GM21529 (cell line): ENCODE data around the gene C14orf132.
"Not testable (repeated sequence)": the region's sequence is repeated elsewhere in the genome, so short reads cannot be mapped to it uniquely, and the experiment has no call there.

ENCODE experiments used
- ATAC-seq: cut with Tn5 transposase; IDR thresholded peaks from one replicate; pipeline ENCODE4 v1.9.1; 2021; ENCODE audit not compliant: unreplicated experiment

Gene C14orf132

DNA sequence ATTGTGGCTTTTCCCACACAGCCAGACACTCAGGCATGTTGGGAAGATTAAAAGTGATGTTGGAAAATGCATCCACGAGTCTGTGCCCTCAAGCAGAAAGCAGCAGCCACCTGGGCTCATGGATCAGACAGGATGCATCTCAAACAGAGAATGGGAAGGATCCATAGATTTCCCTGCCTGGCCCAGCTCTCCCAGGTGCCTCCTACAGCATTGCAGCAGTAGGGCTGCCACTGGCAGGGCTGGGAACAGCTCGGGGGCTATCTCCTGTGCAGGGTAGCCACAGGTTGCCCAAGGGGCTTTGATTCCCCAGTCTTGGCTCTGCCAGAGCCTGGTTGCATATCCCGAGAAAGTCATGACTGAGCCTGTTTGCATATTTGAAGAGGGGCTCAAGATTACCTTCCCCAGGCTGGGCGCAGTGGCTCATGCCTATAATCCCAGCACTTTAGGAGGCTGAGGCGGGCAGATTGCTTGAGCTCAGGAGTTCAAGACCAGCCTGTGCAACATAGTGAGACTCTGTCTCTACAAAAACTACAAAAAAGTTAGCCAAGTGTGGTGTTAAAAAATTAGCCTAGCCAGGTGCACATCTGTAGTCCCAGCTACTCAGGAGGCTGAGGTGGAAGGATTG, 19.5 kb downstream of the C14orf132 start:
- no peak for ATAC-seq

DNA sequence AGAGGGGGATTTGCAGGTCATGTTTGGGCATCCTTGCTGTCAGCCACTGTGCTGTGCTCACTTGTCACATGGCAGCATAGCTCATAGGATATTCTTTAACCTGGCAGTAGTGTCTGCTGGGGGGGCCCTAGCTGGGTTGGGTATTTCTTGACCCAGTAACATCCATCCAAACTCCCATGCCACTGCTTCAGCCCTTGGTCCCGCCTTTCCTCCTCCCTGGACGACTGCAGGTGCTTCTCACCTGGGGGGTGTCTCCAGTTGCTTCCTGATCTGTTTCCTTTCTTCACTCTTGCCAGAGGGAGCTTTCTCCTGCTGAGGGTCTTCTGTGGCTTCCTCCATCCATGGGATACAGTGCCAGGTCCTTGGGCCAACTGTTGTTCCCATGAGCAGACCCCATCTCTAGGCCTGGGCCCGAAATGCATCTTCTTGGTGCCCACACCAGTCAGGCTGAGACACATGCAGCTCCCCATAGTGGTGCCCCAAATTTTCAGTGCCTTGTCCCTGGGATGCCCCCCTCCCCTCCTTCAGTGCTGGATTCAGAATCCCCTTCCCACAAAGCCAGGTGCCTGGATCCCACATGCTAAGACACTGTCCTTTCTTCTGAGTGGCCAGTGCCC, 20.5 kb downstream of the C14orf132 start:
- ATAC-seq: no peak

DNA sequence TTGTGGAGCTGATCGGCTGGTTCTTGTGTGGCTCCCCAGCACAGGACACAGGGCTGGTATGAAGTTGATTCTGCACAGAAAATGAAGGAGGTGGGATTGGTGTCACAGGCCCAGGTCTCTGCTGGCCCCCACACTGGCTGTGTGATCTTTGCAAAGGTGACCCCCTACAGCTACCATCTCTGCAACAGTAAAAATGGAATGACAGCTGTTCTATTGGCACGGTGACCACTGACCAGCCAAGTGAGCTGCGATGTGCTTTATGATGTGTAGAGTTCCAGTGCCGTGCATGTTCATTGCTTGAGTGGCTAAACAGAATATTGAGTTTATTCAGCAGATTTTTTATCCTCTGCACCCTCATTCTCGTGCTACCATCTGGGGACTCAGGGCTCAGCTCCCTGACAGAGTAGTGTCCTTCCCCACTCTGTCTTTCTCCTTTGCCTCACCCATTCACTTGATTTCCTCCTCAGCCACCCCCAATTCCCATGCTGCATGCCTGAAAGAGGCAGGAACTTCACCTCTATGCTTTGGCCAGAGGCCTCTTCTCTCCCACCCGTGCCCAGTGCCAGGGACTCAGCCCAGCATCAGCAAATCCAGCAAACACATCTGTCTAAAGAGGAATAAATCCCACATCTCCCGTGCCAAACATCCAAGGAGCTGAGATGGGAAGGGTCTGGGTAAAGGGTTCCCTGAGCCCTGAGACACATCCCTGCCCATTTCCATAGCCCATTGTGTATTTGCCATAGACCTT, 21.2 kb downstream of the C14orf132 start:
- ATAC-seq: no peak

DNA sequence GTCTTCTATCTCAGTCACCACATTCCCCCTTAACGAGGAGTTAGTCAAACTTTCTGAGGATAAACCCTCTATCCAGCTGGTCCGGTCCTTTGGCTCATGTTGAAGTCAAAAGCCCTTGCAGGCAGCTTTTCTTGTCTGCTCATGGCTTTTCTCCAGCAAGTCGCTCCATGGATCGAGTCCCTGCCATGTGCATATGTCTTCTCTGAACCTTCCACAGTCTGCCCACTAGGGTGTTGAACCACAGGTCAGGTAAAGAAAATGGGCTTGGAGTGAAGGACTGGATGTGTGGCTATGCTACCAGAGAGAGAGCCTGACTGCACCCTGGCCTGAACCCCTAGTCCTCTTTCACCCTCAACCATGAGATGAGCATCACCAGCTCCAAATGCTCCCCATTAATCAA, 22.8 kb downstream of the C14orf132 start:
- no peak for ATAC-seq

DNA sequence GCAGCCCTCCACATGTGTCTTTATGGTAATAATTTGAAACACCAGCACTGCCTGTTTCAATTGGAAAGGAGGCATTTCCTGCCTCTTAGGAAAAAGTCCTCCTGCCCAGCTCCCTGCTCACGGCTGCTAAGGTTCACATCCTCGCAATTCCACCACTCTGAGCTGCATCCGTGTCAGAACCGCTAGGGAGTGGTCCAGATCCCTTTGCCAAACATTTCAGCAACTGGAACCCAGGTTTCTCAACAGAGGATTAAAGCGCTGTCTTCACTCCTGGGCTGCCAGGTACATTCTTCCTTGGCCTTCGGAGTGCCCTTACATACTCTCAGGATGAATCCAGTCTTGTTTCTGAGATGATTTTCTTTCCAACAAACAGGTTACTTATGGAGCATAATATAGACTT, 23.3 kb downstream of the C14orf132 start:
- ATAC-seq: no peak

DNA sequence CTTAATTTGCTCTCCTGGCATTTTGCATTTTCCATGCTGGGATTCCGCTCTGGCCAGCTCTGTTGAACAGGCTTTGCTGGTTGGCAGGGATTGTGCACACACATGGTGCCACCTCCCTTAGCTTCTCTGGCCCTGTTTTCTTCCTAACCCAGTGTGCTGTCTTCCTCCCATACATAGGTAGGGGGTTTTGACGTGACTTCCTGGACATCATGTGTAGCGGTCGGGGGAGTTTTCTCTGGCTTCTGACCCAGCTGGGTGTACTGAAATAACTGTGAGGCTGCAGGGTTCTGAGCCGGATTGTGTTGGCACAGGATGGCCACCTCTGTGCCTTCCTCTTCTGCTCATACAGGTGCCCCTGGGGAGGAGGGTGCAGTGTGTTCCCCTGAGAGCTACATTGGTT, 25.7 kb downstream of the C14orf132 start:
- no peak for ATAC-seq

DNA sequence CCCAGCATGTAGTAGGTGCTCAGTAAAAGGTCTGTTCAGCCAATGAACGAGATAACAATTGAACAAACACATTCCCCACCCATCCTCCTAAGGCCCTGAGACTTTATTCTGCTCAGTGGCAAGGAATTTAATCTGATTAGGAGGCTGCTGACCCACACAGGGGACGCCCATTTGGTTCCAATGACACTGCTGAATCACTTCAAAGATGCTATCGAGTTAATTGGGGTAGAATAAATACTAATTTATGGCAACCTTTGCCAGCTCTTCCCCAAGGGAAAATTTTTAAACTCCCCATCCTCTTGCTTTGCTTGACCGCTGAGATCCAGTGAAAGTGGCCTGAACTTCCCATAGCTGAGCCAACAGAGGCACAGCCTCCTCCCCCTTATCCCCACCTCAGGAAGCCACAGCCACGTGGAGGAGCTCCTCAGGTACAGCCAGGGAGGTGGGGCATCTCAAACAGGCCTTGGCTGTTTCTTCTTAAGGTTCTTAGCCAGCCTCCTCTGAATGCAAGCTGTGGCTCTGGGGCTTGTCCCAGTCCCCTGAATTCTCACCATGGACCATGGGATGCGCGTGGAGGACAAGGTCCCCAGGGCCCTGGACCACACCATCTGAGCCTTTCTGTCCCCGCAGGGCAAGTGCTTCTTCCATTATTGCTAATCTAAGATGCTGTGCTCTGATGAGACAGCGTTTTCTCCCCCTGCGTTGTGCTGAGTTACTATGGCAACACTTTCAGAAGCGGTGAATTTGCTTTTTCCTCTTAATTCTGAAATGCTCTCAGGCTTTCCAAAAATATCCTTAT, 26.7 kb downstream of the C14orf132 start:
- no peak for ATAC-seq

DNA sequence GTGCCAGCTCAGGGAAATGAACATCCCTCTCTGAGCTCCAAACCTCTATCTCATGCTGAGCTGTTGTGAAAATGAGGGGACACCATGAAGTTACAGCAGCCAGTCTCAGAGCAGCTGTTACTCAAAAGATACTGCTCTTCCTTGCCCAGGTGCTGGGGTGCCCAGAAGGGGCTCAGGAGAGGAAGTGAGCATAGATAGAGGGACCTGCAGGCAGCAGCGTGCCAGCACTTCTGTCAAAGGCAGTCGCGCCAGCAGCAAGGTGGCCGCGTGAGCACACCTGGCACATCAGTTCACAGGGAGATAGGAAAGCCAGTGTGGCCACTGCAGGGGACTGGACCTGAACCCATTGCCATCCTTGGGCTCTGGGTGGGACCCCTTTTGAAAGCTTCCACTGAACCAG, 27.8 kb downstream of the C14orf132 start:
- ATAC-seq: no peak

DNA sequence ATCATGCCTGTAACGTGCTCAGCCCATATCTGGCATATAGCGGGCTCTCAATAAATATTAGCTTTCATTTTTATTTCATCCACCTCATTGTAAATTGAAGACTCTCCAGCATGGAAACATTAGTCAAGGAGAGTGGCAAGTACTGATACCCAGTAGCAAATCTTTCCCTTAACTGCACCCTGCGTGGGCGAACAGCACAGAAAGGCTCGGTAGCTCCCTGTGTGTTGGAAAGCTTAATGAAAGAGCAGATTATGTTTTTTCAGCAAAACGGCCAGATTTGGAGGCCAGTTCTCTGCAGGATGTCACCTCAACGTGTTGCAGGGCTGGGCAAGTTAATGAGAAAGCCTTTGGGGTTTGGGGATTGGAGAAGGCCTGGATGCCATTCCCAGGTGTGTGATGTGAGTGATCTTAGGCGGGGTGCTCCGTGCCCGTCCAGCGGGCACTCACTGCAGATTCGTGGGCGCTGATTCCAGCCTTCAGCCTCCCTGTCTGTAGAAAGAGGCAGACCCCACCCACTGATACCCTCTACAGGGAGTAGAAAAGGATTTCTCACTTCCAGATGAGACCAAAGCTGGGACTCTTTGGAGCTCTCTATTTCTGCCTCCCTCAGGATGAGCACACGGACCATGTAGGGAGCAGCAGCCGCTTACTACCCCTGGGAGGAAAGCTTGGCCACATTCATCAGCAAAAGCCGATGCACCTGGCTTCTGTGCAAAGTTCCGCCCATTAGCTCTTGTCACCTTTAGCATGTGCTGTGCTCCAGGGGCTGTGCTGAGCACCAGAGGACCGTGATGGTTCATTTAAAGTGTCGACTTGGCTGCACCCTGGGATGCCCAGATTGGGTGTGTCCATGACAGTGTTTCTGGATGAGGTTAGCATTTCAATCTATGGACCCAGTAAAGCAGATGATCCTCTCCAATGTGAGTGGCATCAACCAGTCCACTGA, 29.1 kb downstream of the C14orf132 start:
- no peak for ATAC-seq

DNA sequence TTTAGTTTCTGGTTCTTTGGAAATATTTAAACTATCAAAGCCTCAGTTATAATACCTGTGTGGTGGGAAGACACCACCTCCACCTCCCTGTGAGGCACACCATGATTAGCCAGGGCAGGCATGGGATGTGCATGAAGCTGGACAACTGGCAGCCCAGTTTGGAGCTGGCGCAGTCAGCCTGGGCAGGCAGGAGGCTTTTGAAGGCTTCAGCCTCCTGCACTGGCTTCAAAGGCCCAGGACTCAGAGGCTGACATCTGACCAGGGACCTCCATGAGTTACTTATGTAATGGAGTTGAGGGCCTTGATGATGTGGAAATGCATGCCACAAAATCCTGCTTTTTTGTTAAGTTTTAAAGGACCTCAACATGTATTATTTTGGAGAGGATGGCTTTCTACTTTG, 30.3 kb downstream of the C14orf132 start:
- ATAC-seq: no peak

DNA sequence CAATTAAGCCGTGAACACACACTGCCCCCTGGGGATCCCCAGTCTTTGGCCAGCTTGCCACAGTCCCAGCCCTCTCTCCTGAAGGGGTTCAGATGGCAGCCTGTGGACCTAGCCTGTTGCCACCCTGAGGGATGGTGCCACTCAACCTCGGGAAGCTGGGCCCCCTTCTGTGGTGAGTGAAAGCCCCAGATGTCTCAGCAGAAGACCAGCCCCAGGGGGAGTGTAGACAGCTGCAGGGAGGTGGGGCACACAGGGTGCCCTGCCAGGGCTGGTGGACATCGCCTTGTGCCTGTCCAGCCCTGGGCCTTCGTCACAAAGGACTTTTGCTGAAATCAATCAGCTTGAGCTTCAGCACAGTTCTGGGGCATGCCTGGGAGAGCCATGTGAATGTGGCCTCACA, 32.4 kb downstream of the C14orf132 start:
- ATAC-seq: no peak

DNA sequence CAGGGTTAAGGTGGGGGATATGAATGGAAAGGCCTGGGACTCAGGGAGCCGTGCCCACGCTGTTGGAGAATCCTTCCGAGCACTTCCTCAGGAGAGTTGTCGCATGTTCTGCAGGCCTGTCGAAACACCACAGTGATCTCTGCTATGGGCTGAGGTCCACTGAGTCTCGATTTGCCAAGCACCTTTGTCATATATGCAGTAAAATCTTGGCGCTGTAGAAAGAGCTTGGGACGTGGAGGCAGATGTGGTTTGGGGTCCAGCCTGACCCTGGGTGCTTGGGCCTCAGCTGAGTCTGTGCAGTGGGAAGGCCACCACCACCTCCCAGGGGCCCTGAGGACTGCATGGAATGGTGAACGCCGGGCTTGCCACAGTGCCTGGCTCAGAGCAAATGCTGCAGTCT, 32.9 kb downstream of the C14orf132 start:
- ATAC-seq: no peak

DNA sequence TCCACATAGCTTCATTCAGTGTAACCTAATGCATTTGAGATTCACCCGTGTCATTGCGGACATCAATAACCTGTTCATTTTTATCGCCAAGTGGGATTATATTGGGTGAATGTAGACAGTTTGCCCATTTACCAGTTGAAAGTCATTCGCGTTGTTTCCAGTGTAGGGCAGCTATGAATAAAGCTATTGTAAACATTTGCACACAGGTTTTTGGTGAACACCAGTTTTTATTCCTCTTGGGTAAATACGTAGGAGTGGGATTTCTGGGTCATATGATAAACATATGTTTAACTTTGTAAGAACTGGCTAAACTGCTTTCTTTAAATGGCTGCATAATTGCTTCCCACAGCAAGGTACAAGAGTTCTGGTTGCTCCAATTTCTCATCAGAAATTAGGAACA, 33.6 kb downstream of the C14orf132 start:
- no peak for ATAC-seq

DNA sequence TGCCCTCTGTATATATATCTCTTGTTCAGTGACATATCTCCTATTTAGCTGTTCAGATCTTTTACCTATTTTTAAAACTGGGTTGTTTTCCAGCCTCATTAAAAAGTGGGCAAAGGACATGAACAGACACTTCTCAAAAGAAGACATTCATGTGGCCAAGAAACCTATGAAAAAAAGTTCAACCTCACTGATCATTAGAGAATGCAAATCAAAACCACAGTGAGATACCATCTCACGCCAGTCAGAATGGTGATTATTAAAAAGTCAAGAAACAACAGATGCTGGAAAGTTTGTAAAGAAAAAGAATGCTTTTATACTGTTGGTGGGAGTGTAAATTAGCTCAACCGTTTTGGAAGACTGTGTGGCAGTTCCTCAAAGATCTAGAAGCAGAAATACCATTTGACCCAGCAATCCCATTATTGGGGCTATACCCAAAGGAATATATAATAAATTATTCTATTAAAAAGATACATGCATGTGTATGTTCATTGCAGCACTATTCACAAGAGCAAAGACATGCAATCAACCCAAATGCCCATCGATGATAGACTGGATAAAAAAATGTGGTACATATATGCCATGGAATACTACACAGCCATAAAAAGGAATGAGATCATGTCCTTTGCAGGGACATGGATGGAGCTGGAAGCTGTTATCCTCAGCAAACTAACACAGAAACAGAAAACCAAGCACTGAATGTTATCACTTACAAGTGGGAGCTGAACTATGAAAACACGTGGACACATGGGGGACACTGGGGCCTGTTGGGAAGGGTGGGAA, 34.3 kb downstream of the C14orf132 start:
- ATAC-seq: not testable (repeated sequence)

DNA sequence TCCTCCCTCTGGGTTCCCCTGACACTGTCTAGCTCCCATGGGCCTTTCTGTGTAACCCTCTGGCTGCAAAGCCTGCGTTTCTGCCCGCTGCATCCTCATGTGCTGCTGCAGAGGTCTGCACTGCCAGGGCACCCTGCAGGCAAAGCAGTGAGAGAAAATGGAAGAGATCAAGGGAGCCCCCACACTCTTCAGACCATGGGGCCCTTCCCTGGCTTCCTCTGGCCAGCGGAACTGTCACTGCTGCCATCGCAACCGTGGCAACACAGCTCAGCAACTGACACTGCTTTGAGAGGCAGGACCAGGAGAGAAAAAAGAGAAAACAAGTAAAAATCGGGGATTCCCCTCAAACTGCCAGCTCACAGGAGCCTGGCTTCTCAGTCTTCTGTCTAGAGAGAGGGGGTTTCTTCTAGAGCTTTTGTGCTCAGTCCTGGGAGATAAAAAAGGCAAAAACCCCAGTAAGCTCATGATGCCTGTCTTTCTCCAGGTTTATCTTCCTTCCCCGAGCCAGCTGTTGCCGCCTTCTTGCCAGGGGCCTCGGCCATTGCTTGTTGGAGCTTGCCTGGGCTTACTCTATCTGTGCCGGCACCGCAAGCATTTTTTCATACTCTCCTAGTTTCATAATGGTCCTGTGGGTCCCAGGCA, 38.9 kb downstream of the C14orf132 start:
- ATAC-seq: no peak

DNA sequence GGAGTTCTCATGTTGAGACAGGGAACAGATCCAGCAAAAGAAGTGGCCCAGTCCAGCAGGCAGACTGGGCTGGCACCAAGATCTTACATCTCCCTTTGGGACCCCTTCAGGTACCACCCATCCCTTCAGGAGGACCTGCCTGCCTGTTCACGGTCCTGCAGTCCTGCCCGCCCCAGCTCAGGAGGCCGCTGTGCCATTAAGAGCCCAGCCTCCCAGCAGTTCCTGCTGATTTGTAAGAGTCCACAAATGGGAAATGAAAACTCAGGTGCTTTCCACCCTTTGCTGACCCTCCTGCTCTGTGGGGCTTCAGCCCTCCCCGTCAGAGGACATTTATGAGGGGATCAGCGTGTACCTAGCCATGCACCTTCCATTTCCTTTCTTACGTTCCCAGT, 39.5 kb downstream of the C14orf132 start:
- ATAC-seq: no peak

DNA sequence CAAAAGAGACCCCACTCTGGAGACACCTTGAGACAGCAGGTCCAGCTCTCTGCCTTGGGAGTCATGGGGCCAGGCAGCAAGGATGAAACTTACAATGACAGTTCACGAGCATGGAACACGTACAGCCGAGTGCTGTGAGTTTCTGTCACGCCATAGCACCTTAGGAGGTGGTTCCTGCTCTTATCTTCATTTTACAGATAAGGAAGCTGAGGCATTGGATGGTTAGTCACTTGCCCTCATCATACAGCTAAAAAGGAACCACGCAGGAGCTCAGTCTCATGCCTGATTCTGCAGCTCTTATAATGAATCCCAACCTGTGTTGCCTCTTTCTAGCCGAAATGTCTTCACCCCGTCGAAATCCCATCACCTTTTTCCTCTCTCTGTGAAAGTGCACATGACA, 39.9 kb downstream of the C14orf132 start:
- ATAC-seq: no peak

DNA sequence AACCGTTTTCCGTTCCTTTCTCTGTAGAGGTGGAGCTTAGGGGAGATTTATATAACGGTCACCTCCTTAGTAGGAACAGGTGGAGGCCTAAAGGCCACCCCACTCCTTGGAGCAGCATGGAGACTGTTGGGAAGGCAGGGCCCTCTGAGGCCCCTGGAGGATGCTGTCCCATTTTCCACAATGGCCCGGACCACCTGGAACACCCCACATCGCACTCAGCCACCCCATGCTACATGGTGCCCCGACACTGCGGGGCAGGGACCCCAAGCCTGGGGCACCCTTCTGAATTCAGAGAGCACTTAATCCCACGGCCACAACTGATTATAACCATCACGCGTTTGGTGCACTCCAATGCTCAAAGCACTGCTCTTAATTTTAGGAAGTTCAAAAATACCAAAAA, 41.4 kb downstream of the C14orf132 start:
- ATAC-seq: no peak

DNA sequence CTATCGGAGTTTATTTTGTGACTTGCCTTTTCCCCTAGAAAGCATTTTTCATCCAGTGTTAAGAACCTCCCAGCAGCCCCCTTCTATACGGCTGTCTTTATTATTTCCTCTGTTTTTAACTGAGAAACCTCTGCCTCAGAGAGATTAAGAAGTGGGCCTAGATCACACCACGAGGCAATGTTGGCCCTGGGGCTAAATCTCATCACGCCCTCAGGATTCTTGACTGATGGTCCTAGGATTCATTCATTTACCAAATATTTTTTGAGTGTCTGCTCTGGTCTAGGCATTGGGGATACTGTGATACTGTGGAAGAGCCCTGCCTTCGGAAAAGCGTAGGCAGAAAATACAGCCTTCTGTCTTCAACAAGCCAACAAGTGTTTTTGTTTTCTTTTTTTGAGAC, 42.1 kb downstream of the C14orf132 start:
- no peak for ATAC-seq
